Measurements from ENCODE around the gene C16orf96. TPM values are rescaled to one million over a fixed set of nuclear protein-coding genes. Genes with fewer than 3 reads are reported as not detected.
A peak's percentile ranks its signal among the peaks of the same experiment; 100 is the strongest.

The C16orf96 gene
- total RNA-seq, 2 donors from 2014 or later, result 1.5 to 1.6 TPM

GRCh38 chr16:4615384-4616046, 59.4 kb downstream of the C16orf96 start:
- H3K4me1 ChIP-seq (ENCODE audit: control insufficient read depth, insufficient read depth, low read length), result peaks cover 17% of the 10 kb centered on the region
- DNase-seq, result no peak
- 90 to 91% methylated on average over 36 to 39 of the region's 39 CpGs for WGBS, 2 experiments (ENCODE audit: insufficient coverage in 1 of 2, insufficient read length in 1 of 2)
- H3K9me3 ChIP-seq (ENCODE audit: control insufficient read depth, low read length), result no peaks in the 10 kb centered on the region
- peak overlapping the region; percentile 8 for H3K9ac ChIP-seq (ENCODE audit: extremely low read depth, low read length, poor library complexity, severe bottlenecking)
- peak overlapping the region; percentile 78 for H3K27ac ChIP-seq (ENCODE audit: low read depth, low read length)
- Mint-ChIP-seq H3K36me3 (ENCODE audit: low read depth) (no peaks in the 10 kb centered on the region), H3K4me1 (peaks cover 25% of the 10 kb centered on the region), H3K27ac (peak overlapping the region; percentile 97), H3K4me3 (peak overlapping the region; percentile 77), H3K9me3 (no peaks in the 10 kb centered on the region), H3K27me3 (ENCODE audit: insufficient read depth) (no peaks in the 10 kb centered on the region)
- H3K27me3 ChIP-seq (ENCODE audit: control insufficient read depth, insufficient read depth, low read length, poor library complexity, severe bottlenecking), result no peaks in the 10 kb centered on the region
- TF ChIP-seq, protein P1, sequence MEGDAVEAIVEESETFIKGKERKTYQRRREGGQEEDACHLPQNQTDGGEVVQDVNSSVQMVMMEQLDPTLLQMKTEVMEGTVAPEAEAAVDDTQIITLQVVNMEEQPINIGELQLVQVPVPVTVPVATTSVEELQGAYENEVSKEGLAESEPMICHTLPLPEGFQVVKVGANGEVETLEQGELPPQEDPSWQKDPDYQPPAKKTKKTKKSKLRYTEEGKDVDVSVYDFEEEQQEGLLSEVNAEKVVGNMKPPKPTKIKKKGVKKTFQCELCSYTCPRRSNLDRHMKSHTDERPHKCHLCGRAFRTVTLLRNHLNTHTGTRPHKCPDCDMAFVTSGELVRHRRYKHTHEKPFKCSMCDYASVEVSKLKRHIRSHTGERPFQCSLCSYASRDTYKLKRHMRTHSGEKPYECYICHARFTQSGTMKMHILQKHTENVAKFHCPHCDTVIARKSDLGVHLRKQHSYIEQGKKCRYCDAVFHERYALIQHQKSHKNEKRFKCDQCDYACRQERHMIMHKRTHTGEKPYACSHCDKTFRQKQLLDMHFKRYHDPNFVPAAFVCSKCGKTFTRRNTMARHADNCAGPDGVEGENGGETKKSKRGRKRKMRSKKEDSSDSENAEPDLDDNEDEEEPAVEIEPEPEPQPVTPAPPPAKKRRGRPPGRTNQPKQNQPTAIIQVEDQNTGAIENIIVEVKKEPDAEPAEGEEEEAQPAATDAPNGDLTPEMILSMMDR (conservative IDR thresholded peaks at IDR 0.05), result no peak
- H3K4me3 ChIP-seq (ENCODE audit: low read length), result peak overlapping the region; percentile 93
- no peaks in the 10 kb centered on the region for H3K36me3 ChIP-seq (ENCODE audit: control insufficient read depth, insufficient read depth, low read length)

DNA sequence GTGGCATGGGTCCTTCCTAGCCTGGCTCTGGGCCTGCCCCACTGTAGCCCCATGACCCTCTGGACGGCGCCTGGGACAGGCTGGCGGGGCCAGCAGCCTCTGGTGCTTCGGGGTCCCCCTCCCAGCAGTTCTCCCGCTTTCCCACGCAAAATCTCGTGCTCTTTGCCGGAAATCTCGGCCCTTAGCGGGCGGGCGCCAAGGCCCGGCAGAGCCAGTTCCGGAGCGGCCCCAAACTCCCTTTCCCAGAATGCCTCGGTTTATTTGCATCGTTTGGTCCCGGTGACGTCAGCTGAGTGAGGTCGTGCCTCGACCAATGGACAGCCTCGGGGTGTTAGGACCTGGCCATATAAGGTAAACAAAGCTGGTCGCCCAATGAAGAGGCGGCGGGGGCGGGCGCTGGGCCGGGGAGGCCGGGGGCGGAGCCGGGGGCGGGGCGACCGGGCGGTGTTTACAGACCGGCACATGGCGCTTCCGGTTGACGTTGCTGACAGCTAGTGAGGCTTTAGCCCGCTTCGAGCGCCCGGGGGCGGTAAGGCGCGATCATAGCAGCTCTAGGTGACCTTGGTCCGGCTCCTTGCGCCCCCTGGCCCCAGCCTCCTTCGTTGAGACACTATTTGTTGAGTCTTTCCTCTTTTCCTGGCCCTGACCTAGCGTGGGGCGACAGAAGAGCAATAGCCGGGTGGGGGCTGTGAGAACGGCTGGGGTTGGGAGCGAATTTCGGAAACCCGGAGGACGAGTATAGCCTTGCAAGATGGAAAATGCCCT, 60.1 kb downstream of the C16orf96 start:
- H3K4me1 Mint-ChIP-seq, result peaks cover 25% of the 10 kb centered on the region
- no peaks in the 10 kb centered on the region for H3K9me3 Mint-ChIP-seq
- peak overlapping the region; percentile 74 for H3K4me3 ChIP-seq (ENCODE audit: low read length)
- peaks cover 17% of the 10 kb centered on the region for H3K4me1 ChIP-seq (ENCODE audit: control insufficient read depth, insufficient read depth, low read length)
- H3K27me3 Mint-ChIP-seq (ENCODE audit: insufficient read depth), result no peaks in the 10 kb centered on the region
- H3K4me3 Mint-ChIP-seq, result peak overlapping the region; percentile 77
- H3K27ac Mint-ChIP-seq, result peak overlapping the region; percentile 100
- H3K27ac ChIP-seq (ENCODE audit: low read depth, low read length), result peak overlapping the region; percentile 96
- WGBS, 2 experiments (ENCODE audit: insufficient coverage in 1 of 2, insufficient read length in 1 of 2), result 1% methylated on average over 38 to 57 of the region's 57 CpGs
- H3K9me3 ChIP-seq (ENCODE audit: control insufficient read depth, low read length), result no peaks in the 10 kb centered on the region
- H3K36me3 Mint-ChIP-seq (ENCODE audit: low read depth), result no peaks in the 10 kb centered on the region
- DNase-seq, result peak; percentile 100
- H3K36me3 ChIP-seq (ENCODE audit: control insufficient read depth, insufficient read depth, low read length), result no peaks in the 10 kb centered on the region
- TF ChIP-seq, protein P1 (conservative IDR thresholded peaks at IDR 0.05), result peak; percentile 74
- H3K27me3 ChIP-seq (ENCODE audit: control insufficient read depth, insufficient read depth, low read length, poor library complexity, severe bottlenecking), result no peaks in the 10 kb centered on the region
- peak overlapping the region; percentile 88 for H3K9ac ChIP-seq (ENCODE audit: extremely low read depth, low read length, poor library complexity, severe bottlenecking)

- peaks cover 14% of the 10 kb centered on the region for H3K4me1 ChIP-seq (ENCODE audit: control insufficient read depth, insufficient read depth, low read length)
- no peaks in the 10 kb centered on the region for H3K36me3 ChIP-seq (ENCODE audit: control insufficient read depth, insufficient read depth, low read length)
- H3K9ac ChIP-seq (ENCODE audit: extremely low read depth, low read length, poor library complexity, severe bottlenecking), result no peak overlapping the region
- H3K27me3 ChIP-seq (ENCODE audit: control insufficient read depth, insufficient read depth, low read length, poor library complexity, severe bottlenecking), result no peaks in the 10 kb centered on the region
- DNase-seq, result peak; percentile 52
- Mint-ChIP-seq H3K4me1 (peaks cover 21% of the 10 kb centered on the region), H3K36me3 (ENCODE audit: low read depth) (no peaks in the 10 kb centered on the region), H3K4me3 (peak overlapping the region; percentile 77), H3K9me3 (no peaks in the 10 kb centered on the region), H3K27me3 (ENCODE audit: insufficient read depth) (no peaks in the 10 kb centered on the region), H3K27ac (peak overlapping the region; percentile 100)
- TF ChIP-seq, protein P1 (conservative IDR thresholded peaks at IDR 0.05), result no peak
- H3K4me3 ChIP-seq (ENCODE audit: low read length), result no peak overlapping the region
- no peaks in the 10 kb centered on the region for H3K9me3 ChIP-seq (ENCODE audit: control insufficient read depth, low read length)
- WGBS, 2 experiments (ENCODE audit: insufficient coverage in 1 of 2, insufficient read length in 1 of 2), result 95 to 96% methylated on average over 6 to 8 of the region's 8 CpGs
- no peak overlapping the region for H3K27ac ChIP-seq (ENCODE audit: low read depth, low read length)
Measured at GRCh38 chr16:4617880-4618279, 61.7 kb downstream of the C16orf96 start.

Data from endodermal cell (in vitro differentiated cells).